Suppressor macrophage (primary cell): Measurements from ENCODE around the gene PPP2R5D.

Source experiments
- DNase-seq, 4 experiments: peaks; one replicate each; pipeline ENCODE4 v3.0.0-alpha.2; 2020 to 2022

The PPP2R5D gene

DNA sequence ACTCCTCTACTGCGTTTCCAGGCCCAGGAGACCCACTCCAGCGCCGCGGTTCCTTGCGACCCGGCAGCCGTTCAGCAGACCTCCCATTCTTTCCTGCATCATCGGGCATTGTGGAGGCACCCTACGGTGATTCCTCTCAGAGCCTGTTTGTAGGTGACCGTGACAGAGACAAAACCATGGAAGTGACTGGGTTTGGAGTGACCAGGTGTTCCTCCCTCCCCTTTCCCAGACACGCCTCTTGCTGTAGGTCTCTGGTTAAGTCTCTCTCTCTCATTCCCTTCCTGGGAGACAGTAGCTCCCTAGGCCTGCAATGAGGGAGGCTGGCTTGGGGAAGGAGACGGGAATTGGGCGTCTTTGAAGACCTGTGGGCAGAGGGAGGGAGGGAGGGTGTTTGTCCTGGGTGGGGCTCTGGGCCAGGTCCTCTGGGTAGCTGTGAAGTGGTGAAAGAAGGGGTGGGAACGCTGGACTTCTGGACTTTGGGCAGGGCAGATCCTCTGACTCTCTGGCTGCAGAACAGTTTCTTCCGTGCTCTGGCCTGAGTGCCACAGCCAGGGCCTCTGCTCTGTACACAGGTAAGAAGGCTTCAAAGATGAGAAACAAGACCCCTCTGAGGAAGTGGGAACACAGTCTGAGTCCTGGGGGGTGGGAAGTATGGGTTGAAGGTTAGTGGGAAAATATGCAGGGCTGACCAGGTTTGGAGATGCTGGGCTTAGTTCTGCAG is 75.8 kb downstream of the PPP2R5D start:
- DNase-seq = peak in 1 of 4 experiments; percentile 15

DNA sequence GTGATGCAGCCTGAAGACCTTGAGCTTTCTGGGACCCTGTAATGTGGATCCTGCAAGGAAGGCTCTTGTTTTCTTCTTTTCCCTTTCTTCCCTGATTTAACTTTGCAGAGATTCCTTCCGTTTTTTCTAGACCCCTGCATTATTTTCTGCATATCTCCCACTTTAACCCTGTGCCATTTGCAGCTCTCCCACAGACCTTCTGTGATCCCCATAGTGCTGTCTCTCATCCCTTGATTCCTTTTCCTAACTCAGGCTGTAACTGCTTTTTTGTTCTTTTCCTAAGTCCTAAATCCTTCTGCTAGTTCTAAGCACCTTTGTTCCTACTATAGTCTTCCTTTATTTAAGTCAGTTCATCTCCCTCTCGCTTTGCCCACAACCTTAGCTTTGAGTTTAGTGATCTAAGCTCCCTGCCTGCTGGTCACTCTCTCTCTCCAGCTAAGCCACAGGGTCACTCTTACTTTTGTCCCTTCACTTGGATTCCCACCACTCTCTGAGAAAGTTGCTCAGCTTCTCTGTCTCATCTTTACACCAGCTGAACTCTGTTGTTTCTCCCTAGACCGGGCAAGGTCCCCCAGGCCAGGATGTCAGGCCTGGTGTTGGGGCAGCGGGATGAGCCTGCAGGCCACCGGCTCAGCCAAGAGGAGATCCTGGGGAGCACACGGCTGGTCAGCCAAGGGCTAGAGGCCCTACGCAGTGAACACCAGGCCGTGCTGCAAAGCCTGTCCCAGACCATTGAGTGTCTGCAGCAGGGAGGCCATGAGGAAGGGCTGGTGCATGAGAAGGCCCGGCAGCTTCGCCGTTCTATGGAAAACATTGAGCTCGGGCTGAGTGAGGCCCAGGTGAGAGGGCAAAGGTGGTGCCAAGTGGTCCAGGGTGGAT is 76.6 kb downstream of the PPP2R5D start:
- DNase-seq = no peak

DNA sequence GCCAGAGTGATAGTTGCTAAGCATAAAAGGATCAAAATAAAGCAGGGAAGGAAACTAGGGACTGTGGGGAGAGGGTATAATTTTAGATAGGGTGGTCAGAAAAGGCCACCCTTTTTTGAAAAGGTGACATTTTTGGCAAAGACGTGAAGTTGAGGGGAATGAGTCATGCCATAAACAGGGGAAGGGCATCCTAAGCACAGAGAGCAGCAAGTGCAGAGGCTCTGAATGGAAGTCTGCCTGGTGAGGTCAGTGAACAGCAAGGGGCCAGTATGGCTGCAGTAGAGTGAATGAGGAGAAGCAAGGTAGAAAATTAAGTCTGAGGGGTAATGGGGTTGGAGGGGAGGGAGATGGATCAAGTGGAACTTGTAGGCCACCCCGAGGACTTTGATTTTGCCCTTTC is 77.5 kb downstream of the PPP2R5D start:
- no peak for DNase-seq
